Neural progenitor cell (in vitro differentiated cells): ENCODE data around the gene POLR2E. TPM values are rescaled to one million over a fixed set of nuclear protein-coding genes. Genes with fewer than 3 reads are reported as not detected.

ENCODE experiments used
- DNase-seq: peaks from one replicate; pipeline ENCODE4 v3.0.0-alpha.2; 2016; ENCODE audit warnings: low spot score
- H2AFZ ChIP-seq: fragments of 200-600 bp; sonication (generic); replicated peaks from 2 replicates; pipeline ENCODE4 v1.6.1; 2016; ENCODE audit warnings: antibody characterized with exemption
- H3F3A ChIP-seq: fragments of 200-600 bp; sonication (generic); 2 replicates; pipeline ENCODE4 v1.6.1; 2016; ENCODE audit warnings: antibody characterized with exemption, low read depth
- H3K27ac ChIP-seq: fragments of 200-600 bp; sonication (generic); 2 replicates; pipeline ENCODE4 v1.5.1; 2016; ENCODE audit warnings: mild to moderate bottlenecking
- H3K27me3 ChIP-seq: fragments of 200-600 bp; sonication (generic); 2 replicates; pipeline ENCODE4 v1.6.1; 2016; ENCODE audit warnings: mild to moderate bottlenecking, moderate library complexity
- H3K36me3 ChIP-seq: fragments of 200-600 bp; sonication (generic); 2 replicates; pipeline ENCODE4 v1.5.1; 2016
- H3K4me1 ChIP-seq: fragments of 200-600 bp; sonication (generic); 2 replicates; pipeline ENCODE4 v1.6.1; 2016; ENCODE audit warnings: mixed run types
- H3K4me2 ChIP-seq: fragments of 200-600 bp; sonication (generic); 2 replicates; pipeline ENCODE4 v1.6.1; 2016
- H3K4me3 ChIP-seq: fragments of 200-600 bp; sonication (generic); 2 replicates; pipeline ENCODE4 v1.5.1; 2016
- H3K79me2 ChIP-seq: fragments of 200-600 bp; sonication (generic); 2 replicates; pipeline ENCODE4 v1.6.1; 2016; ENCODE audit warnings: low read depth
- H3K9ac ChIP-seq: fragments of 200-600 bp; sonication (generic); 2 replicates; pipeline ENCODE4 v1.6.1; 2016
- H3K9me3 ChIP-seq: fragments of 200-600 bp; sonication (generic); 2 replicates; pipeline ENCODE4 v1.5.1; 2016; ENCODE audit warnings: low read depth
- H4K20me1 ChIP-seq: fragments of 200-600 bp; sonication (generic); 2 replicates; pipeline ENCODE4 v1.6.1; 2016; ENCODE audit warnings: low read depth
- H3K27ac Mint-ChIP-seq: 3 replicates; pipeline ENCODE4 v1.8.0; 2021; ENCODE audit warnings: mixed read lengths
- H3K27me3 Mint-ChIP-seq: 2 replicates; pipeline ENCODE4 v1.8.0; 2022; ENCODE audit warnings: low read depth, mild to moderate bottlenecking, inconsistent platforms, moderate library complexity, mixed read lengths; ENCODE audit not compliant: insufficient read depth
- H3K36me3 Mint-ChIP-seq: 3 replicates; pipeline ENCODE4 v1.8.0; 2021; ENCODE audit warnings: mixed read lengths
- H3K4me1 Mint-ChIP-seq: 3 replicates; pipeline ENCODE4 v1.8.0; 2021; ENCODE audit warnings: mixed read lengths
- H3K4me3 Mint-ChIP-seq: 3 replicates; pipeline ENCODE4 v1.8.0; 2021; ENCODE audit warnings: mild to moderate bottlenecking, moderate library complexity, mixed read lengths
- H3K9me3 Mint-ChIP-seq: 3 replicates; pipeline ENCODE4 v1.8.0; 2020; ENCODE audit warnings: mixed read lengths
- CTCF ChIP-seq: fragments of 200-600 bp; sonication (generic); IDR thresholded peaks from 2 replicates; pipeline ENCODE4 v1.5.1; 2017; ENCODE audit warnings: antibody characterized with exemption, mild to moderate bottlenecking
- EZH2 ChIP-seq: fragments of 200-600 bp; sonication (generic); IDR thresholded peaks from 2 replicates; pipeline ENCODE4 v1.6.1; 2017; ENCODE audit warnings: antibody characterized with exemption, mild to moderate bottlenecking, moderate library complexity
- EZH2phosphoT487 ChIP-seq: fragments of 200-600 bp; sonication (generic); IDR thresholded peaks from 2 replicates; pipeline ENCODE4 v1.6.1; 2017; ENCODE audit warnings: antibody characterized with exemption
- total RNA-seq: library from RNA; depleted of rRNA; stranded (reverse); fragments of >200 nt; gene quantifications from 2 replicates; pipeline ENCODE4 v1.2.3, GENCODE V29; 2015; ENCODE audit warnings: low replicate concordance

Gene POLR2E
- total RNA-seq, 1 donor from 2014 or later: 98.8 TPM

DNA sequence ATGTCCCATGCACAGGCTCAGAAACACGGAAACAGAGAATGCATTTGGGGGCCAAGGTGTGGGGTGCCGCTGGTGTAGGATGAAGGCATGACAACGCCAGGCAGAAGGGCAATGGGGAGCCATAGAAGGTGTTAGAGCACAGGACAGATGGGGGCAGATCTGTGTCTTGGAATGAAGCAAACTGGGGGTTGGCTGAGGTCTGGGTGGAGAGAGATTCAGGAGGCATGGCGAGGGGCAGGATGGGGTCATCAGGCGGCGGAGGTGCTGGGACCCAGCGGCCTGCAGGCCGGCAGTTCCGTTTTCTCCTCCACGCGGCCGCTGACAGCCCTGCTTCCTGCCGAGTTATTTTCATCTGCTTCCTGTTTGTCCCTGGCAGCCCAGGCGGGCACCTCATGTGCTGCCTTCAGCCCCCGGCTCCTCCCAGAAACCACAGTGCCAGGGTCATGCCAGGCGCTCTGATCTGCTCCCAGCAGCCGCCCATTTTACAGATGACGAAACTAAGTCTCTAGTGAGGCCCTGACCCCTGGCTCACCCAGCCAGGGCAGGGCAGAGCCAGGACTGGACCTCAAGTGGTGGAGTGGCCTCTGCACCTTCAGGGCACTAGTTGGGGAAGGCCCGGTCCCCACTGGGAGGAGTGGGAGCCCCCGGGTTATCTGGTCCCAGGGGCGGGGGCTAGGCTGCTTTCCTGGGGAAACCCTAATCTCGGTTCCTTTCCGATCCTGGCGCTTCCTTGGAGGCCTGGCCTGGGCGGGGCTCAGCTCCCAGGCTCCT lies 26.0 kb downstream of the POLR2E start:
- DNase-seq: no peak
- H3K9ac ChIP-seq: no peak overlapping the region
- H2AFZ ChIP-seq: no peak overlapping the region
- Mint-ChIP-seq H3K4me1 (peaks cover 13% of the 10 kb centered on the region), H3K9me3 (peaks cover 3% of the 10 kb centered on the region), H3K36me3 (no peaks in the 10 kb centered on the region), H3K27ac (peak overlapping the region; percentile 69), H3K27me3 (peaks cover 41% of the 10 kb centered on the region), H3K4me3 (peak overlapping the region; percentile 46)
- no peak overlapping the region for H3K4me2 ChIP-seq
- H3K4me1 ChIP-seq: peaks cover 12% of the 10 kb centered on the region
- H3K79me2 ChIP-seq: no peaks in the 10 kb centered on the region
- peaks cover 84% of the 10 kb centered on the region for H3K27me3 ChIP-seq
- no peak overlapping the region for H3K4me3 ChIP-seq
- TF ChIP-seq CTCF (no peak), EZH2phosphoT487 (no peak), EZH2 (no peak)
- H4K20me1 ChIP-seq: peaks cover 34% of the 10 kb centered on the region
- H3F3A ChIP-seq: peaks cover 46% of the 10 kb centered on the region
- H3K27ac ChIP-seq: no peak overlapping the region
- H3K9me3 ChIP-seq: no peaks in the 10 kb centered on the region
- H3K36me3 ChIP-seq: no peaks in the 10 kb centered on the region

DNA sequence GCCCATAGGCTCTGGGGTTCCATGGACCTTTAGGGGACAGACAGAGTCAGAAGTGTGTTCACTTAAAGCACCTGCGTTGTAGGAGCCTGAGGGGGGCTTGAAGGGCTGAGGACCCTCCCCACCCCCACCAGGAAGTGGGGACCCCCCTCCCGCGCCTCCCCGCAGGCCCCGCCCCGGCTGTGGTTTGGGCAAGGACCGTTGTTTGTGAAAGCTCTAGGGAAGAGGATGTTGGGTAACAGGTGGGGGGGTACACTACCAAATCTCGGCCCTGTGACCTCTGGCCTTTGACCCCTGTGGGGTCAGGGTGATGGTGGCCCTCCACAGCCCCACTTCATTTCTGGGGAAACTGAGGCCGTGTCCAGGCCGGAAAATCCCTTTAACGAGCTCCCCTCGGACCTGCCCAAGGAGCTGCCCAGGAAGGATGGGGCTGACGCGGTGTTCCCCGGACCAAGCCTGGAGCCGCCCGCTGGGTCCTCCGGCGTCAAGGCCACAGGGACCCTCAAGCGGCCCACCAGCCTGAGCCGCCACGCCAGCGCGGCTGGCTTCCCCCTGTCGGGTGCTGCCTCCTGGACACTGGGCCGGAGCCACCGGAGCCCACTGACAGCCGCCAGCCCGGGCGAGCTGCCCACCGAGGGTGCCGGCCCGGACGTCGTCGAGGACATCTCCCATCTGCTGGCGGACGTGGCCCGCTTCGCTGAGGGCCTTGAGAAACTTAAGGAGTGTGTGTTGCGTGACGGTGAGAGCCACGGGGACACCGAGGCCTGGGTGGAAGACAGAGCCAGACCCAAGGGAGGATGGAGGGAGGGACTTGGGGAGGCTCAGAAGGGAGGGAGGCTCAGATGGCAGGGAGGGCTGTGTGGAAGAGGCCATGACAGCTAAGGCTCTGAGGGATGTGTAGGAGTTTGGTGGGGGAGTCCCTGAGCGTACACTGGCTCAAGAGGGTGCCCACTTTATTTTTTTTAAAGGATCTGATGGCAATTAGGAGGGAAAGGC lies 26.9 kb downstream of the POLR2E start:
- DNase-seq: no peak
- H3K79me2 ChIP-seq: no peaks in the 10 kb centered on the region
- peaks cover 33% of the 10 kb centered on the region for H4K20me1 ChIP-seq
- Mint-ChIP-seq H3K4me3 (peak overlapping the region; percentile 46), H3K36me3 (no peaks in the 10 kb centered on the region), H3K27ac (peak overlapping the region; percentile 69), H3K9me3 (peaks cover 3% of the 10 kb centered on the region), H3K4me1 (peaks cover 13% of the 10 kb centered on the region), H3K27me3 (peaks cover 43% of the 10 kb centered on the region)
- no peak for TF ChIP-seq EZH2phosphoT487
- no peak for TF ChIP-seq EZH2
- TF ChIP-seq CTCF: no peak
- H3K27me3 ChIP-seq: peaks cover 93% of the 10 kb centered on the region
- H3K36me3 ChIP-seq: no peaks in the 10 kb centered on the region
- no peaks in the 10 kb centered on the region for H3K9me3 ChIP-seq
- H3K9ac ChIP-seq: no peak overlapping the region
- no peak overlapping the region for H2AFZ ChIP-seq
- no peak overlapping the region for H3K4me2 ChIP-seq
- H3K27ac ChIP-seq: no peak overlapping the region
- H3F3A ChIP-seq: peaks cover 50% of the 10 kb centered on the region
- H3K4me1 ChIP-seq: peaks cover 12% of the 10 kb centered on the region
- no peak overlapping the region for H3K4me3 ChIP-seq

- no peak for DNase-seq
- Mint-ChIP-seq H3K4me3 (peak overlapping the region; percentile 75), H3K36me3 (no peaks in the 10 kb centered on the region), H3K27ac (no peak overlapping the region), H3K9me3 (peaks cover 3% of the 10 kb centered on the region), H3K27me3 (peaks cover 41% of the 10 kb centered on the region), H3K4me1 (peaks cover 12% of the 10 kb centered on the region)
- Histone ChIP-seq H3K9ac (no peak overlapping the region), H3K79me2 (no peaks in the 10 kb centered on the region), H3K4me1 (peaks cover 12% of the 10 kb centered on the region), H3K27me3 (peaks cover 92% of the 10 kb centered on the region), H3K9me3 (no peaks in the 10 kb centered on the region), H4K20me1 (peaks cover 24% of the 10 kb centered on the region), H3F3A (peaks cover 43% of the 10 kb centered on the region), H2AFZ (no peak overlapping the region), H3K4me3 (peak overlapping the region; percentile 48), H3K36me3 (no peaks in the 10 kb centered on the region), H3K27ac (no peak overlapping the region), H3K4me2 (peak overlapping the region; percentile 89)
- TF ChIP-seq EZH2phosphoT487: peak; percentile 56
- peak; percentile 70 for TF ChIP-seq EZH2
- no peak for TF ChIP-seq CTCF
Observed at GRCh38 chr19:1067341-1067957, 27.7 kb downstream of the POLR2E start.
